ENCODE measurements around the gene MYO1H. TPM values are rescaled to one million over a fixed set of nuclear protein-coding genes. Genes with fewer than 3 reads are reported as not detected.
"Not testable (repeated sequence)": the region's sequence is repeated elsewhere in the genome, so short reads cannot be mapped to it uniquely, and the experiment has no call there.

MYO1H gene
- total and polyA plus RNA-seq, 4 experiments from 2014 or later, result not detected

GRCh38 chr12:109473526-109474270, 126.0 kb downstream of the MYO1H start:
- DNase-seq; H3K27ac Mint-ChIP-seq; H3K9me3 Mint-ChIP-seq; H3K4me3 ChIP-seq (ENCODE audit: low read length in 2 of 2); H3K4me3 Mint-ChIP-seq; H3K27ac ChIP-seq (ENCODE audit: low read depth, low read length); H3K9me3 ChIP-seq (ENCODE audit: control insufficient read depth in 1 of 2, low read length in 2 of 2); intact Hi-C loops (cut with micrococcal nuclease); H3K27me3 Mint-ChIP-seq; H3K27me3 ChIP-seq (ENCODE audit: insufficient read depth, low read length): not testable (repeated sequence)
- Mint-ChIP-seq H3K36me3 (peaks cover 0 to 29% of the 10 kb centered on the region in 2 donors), H3K4me1 (peaks cover 32 to 73% (median 39%) of the 10 kb centered on the region in 4 donors)
- ChIA-PET POLR2A (ENCODE audit: partially characterized antibody) (interaction anchor here (0.6 kb wide), 1 partner anchor 811 kb away, joined by 3 read pairs; no protein-coding TSS in a partner anchor), CTCF (ENCODE audit: partially characterized antibody) (interaction anchor here (0.6 kb wide), 1 partner anchor 46 kb away, joined by 3 read pairs; no protein-coding TSS in a partner anchor)
- peaks cover 33% of the 10 kb centered on the region for H3K4me1 ChIP-seq (ENCODE audit: insufficient read depth, low read length)
- peaks cover 10% of the 10 kb centered on the region for H3K36me3 ChIP-seq (ENCODE audit: insufficient read depth, low read length)

GRCh38 chr12:109475121-109475520, 127.4 kb downstream of the MYO1H start:
- intact Hi-C loops (cut with micrococcal nuclease), result loop anchor here (5.0 kb wide), 3 partner anchors 43 to 618 kb away; partner anchors contain the start of genes FAM222A and SSH1
- peak overlapping the region in 4 of 8 donors; percentile 97 to 99 (median 98) for H3K4me3 Mint-ChIP-seq
- CTCF ChIA-PET (ENCODE audit: partially characterized antibody), result no interaction called here

GRCh38 chr12:109475993-109476806, 128.5 kb downstream of the MYO1H start:
- Histone ChIP-seq H3K36me3 (ENCODE audit: insufficient read depth, low read length) (no peaks in the 10 kb centered on the region), H3K27ac (ENCODE audit: low read depth, low read length) (peak overlapping the region; percentile 87), H3K4me3 (ENCODE audit: low read length in 2 of 2) (peak overlapping the region; percentile 93 to 97), H3K27me3 (ENCODE audit: insufficient read depth, low read length) (no peaks in the 10 kb centered on the region), H3K9me3 (ENCODE audit: control insufficient read depth in 1 of 2, low read length in 2 of 2) (no peaks in the 10 kb centered on the region), H3K4me1 (ENCODE audit: insufficient read depth, low read length) (peaks cover 38% of the 10 kb centered on the region)
- intact Hi-C loops (cut with micrococcal nuclease), result loop anchor here (2.0 to 5.0 kb wide), 4 partner anchors 44 to 915 kb away; partner anchors contain the start of genes FAM222A, SART3 and SSH1
- no peaks in the 10 kb centered on the region for H3K9me3 Mint-ChIP-seq
- peaks cover 0 to 14% of the 10 kb centered on the region in 2 donors for H3K36me3 Mint-ChIP-seq
- H3K27me3 Mint-ChIP-seq, result no peaks in the 10 kb centered on the region
- H3K4me1 Mint-ChIP-seq, result peaks cover 30 to 66% (median 37%) of the 10 kb centered on the region in 4 donors
- CTCF ChIA-PET (ENCODE audit: partially characterized antibody), result interaction anchor here (1.5 kb wide), 1 partner anchor 48 kb away, joined by 3 read pairs; no protein-coding TSS in a partner anchor
- no peak for DNase-seq
- peak overlapping the region; percentile 97 to 99 (median 97) for H3K4me3 Mint-ChIP-seq
- peak overlapping the region; percentile 98 to 100 (median 99) for H3K27ac Mint-ChIP-seq
- POLR2A ChIA-PET (ENCODE audit: partially characterized antibody), result interaction anchor here (1.0 to 1.4 kb wide), 4 partner anchors 13 to 841 kb away, joined by 3 to 9 read pairs (median 5); partner anchors contain the start of genes MMAB and MVK

More at GRCh38 chr12:109475121-109475520, 127.4 kb downstream of the MYO1H start:
- Histone ChIP-seq H3K9me3 (ENCODE audit: control insufficient read depth in 1 of 2, low read length in 2 of 2) (no peaks in the 10 kb centered on the region), H3K4me3 (ENCODE audit: low read length in 2 of 2) (no peak overlapping the region), H3K27ac (ENCODE audit: low read depth, low read length) (no peak overlapping the region), H3K36me3 (ENCODE audit: insufficient read depth, low read length) (no peaks in the 10 kb centered on the region), H3K27me3 (ENCODE audit: insufficient read depth, low read length) (no peaks in the 10 kb centered on the region), H3K4me1 (ENCODE audit: insufficient read depth, low read length) (peaks cover 38% of the 10 kb centered on the region)
- peaks cover 0 to 21% of the 10 kb centered on the region in 2 donors for H3K36me3 Mint-ChIP-seq
- POLR2A ChIA-PET (ENCODE audit: partially characterized antibody), result no interaction called here
- no peak for DNase-seq
- H3K27ac Mint-ChIP-seq, result no peak overlapping the region
- H3K9me3 Mint-ChIP-seq, result no peaks in the 10 kb centered on the region
- peaks cover 36 to 77% (median 45%) of the 10 kb centered on the region in 4 donors for H3K4me1 Mint-ChIP-seq
- H3K27me3 Mint-ChIP-seq, result no peaks in the 10 kb centered on the region

GRCh38 chr12:109476807-109477184, 129.1 kb downstream of the MYO1H start:
- Histone ChIP-seq H3K27me3 (ENCODE audit: insufficient read depth, low read length) (no peaks in the 10 kb centered on the region), H3K27ac (ENCODE audit: low read depth, low read length) (peak overlapping the region; percentile 87), H3K9me3 (ENCODE audit: control insufficient read depth in 1 of 2, low read length in 2 of 2) (no peaks in the 10 kb centered on the region), H3K36me3 (ENCODE audit: insufficient read depth, low read length) (no peaks in the 10 kb centered on the region), H3K4me1 (ENCODE audit: insufficient read depth, low read length) (peaks cover 38% of the 10 kb centered on the region), H3K4me3 (ENCODE audit: low read length in 2 of 2) (peak overlapping the region; percentile 93 to 97)
- no peaks in the 10 kb centered on the region for H3K9me3 Mint-ChIP-seq
- H3K27ac Mint-ChIP-seq, result peak overlapping the region; percentile 98 to 100 (median 99)
- H3K36me3 Mint-ChIP-seq, result peaks cover 0 to 14% of the 10 kb centered on the region in 2 donors
- DNase-seq, result no peak
- ChIA-PET POLR2A (ENCODE audit: partially characterized antibody) (interaction anchor here (0.8 to 1.4 kb wide), 6 partner anchors 13 to 842 kb away, joined by 3 to 9 read pairs (median 5); partner anchors contain the start of genes FAM222A, MMAB and MVK), CTCF (ENCODE audit: partially characterized antibody) (interaction anchor here (1.0 to 1.5 kb wide), 2 partner anchors 44 to 49 kb away, joined by 3 read pairs; no protein-coding TSS in a partner anchor)
- no peaks in the 10 kb centered on the region for H3K27me3 Mint-ChIP-seq
- H3K4me3 Mint-ChIP-seq, result peak overlapping the region; percentile 97 to 99 (median 97)
- intact Hi-C loops (cut with micrococcal nuclease), result loop anchor here (1.0 to 5.0 kb wide), 5 partner anchors 44 to 916 kb away; partner anchors contain the start of genes FAM222A, MMAB, MVK and SART3
- peaks cover 31 to 65% (median 37%) of the 10 kb centered on the region in 4 donors for H3K4me1 Mint-ChIP-seq

GRCh38 chr12:109477185-109477962, 129.7 kb downstream of the MYO1H start, which contains the start of the genes KCTD10 and UBE3B:
Gene KCTD10, minus strand, starts transcription at chr12:109477300. Its CDS starts 38 bp downstream, at chr12:109477262.
Gene UBE3B, plus strand, starts transcription at chr12:109477634. Its CDS starts 5,918 bp downstream, at chr12:109483552.
- Histone ChIP-seq H3K36me3 (ENCODE audit: insufficient read depth, low read length) (no peaks in the 10 kb centered on the region), H3K9me3 (ENCODE audit: control insufficient read depth in 1 of 2, low read length in 2 of 2) (no peaks in the 10 kb centered on the region), H3K27me3 (ENCODE audit: insufficient read depth, low read length) (no peaks in the 10 kb centered on the region), H3K4me3 (ENCODE audit: low read length in 2 of 2) (peak within 1 kb of the TSS; percentile 93 to 97), H3K4me1 (ENCODE audit: insufficient read depth, low read length) (peaks cover 38% of the 10 kb centered on the region), H3K27ac (ENCODE audit: low read depth, low read length) (peak within 1 kb of the TSS; percentile 87)
- peak within 1 kb of the TSS; percentile 98 to 100 (median 99) for H3K27ac Mint-ChIP-seq
- no peaks in the 10 kb centered on the region for H3K27me3 Mint-ChIP-seq
- H3K36me3 Mint-ChIP-seq, result peaks cover 0 to 17% of the 10 kb centered on the region in 2 donors
- peak; percentile 85 to 89 (median 87) for DNase-seq
- H3K9me3 Mint-ChIP-seq, result no peaks in the 10 kb centered on the region
- intact Hi-C loops (cut with micrococcal nuclease), result loop anchor here (1.0 to 5.0 kb wide), 5 partner anchors 45 to 917 kb away; partner anchors contain the start of genes FAM222A, MMAB, MVK and SART3
- CTCF ChIA-PET (ENCODE audit: partially characterized antibody), result interaction anchor here (0.6 to 1.5 kb wide), 3 partner anchors 45 to 565 kb away, joined by 3 to 4 read pairs (median 3); no protein-coding TSS in a partner anchor
- H3K4me3 Mint-ChIP-seq, result peak within 1 kb of the TSS; percentile 97 to 99 (median 97)
- H3K4me1 Mint-ChIP-seq, result peaks cover 31 to 67% (median 37%) of the 10 kb centered on the region in 4 donors
- POLR2A ChIA-PET (ENCODE audit: partially characterized antibody), result interaction anchor here (0.6 to 1.4 kb wide), 9 partner anchors 8 to 973 kb away, joined by 3 to 9 read pairs (median 3); partner anchors contain the start of genes ARPC3, FAM222A, MMAB and MVK

- intact Hi-C loops (cut with micrococcal nuclease), result loop anchor here (1.0 to 5.0 kb wide), 5 partner anchors 46 to 917 kb away; partner anchors contain the start of genes FAM222A, MMAB, MVK and SART3
- Mint-ChIP-seq H3K27me3 (no peaks in the 10 kb centered on the region), H3K36me3 (peaks cover 0 to 18% of the 10 kb centered on the region in 2 donors), H3K9me3 (no peaks in the 10 kb centered on the region), H3K27ac (peak overlapping the region; percentile 98 to 100 (median 99)), H3K4me1 (peaks cover 29 to 66% (median 37%) of the 10 kb centered on the region in 4 donors), H3K4me3 (peak overlapping the region; percentile 97 to 99 (median 97))
- H3K9me3 ChIP-seq (ENCODE audit: control insufficient read depth in 1 of 2, low read length in 2 of 2), result no peaks in the 10 kb centered on the region
- peak overlapping the region; percentile 93 to 97 for H3K4me3 ChIP-seq (ENCODE audit: low read length in 2 of 2)
- H3K4me1 ChIP-seq (ENCODE audit: insufficient read depth, low read length), result peaks cover 38% of the 10 kb centered on the region
- DNase-seq, result no peak
- peaks cover under 1% of the 10 kb centered on the region for H3K36me3 ChIP-seq (ENCODE audit: insufficient read depth, low read length)
- H3K27me3 ChIP-seq (ENCODE audit: insufficient read depth, low read length), result no peaks in the 10 kb centered on the region
- H3K27ac ChIP-seq (ENCODE audit: low read depth, low read length), result peak overlapping the region; percentile 87
- POLR2A ChIA-PET (ENCODE audit: partially characterized antibody), result interaction anchor here (0.6 to 1.4 kb wide), 6 partner anchors 8 to 972 kb away, joined by 3 to 9 read pairs (median 3); partner anchors contain the start of genes ARPC3, FAM222A, MMAB and MVK
- CTCF ChIA-PET (ENCODE audit: partially characterized antibody), result interaction anchor here (1.0 to 1.5 kb wide), 2 partner anchors 45 to 50 kb away, joined by 3 read pairs; no protein-coding TSS in a partner anchor
Observed at GRCh38 chr12:109477963-109478315, 130.2 kb downstream of the MYO1H start.
